ENCODE data around the gene USE1. TPM values are rescaled to one million over a fixed set of nuclear protein-coding genes. Genes with fewer than 3 reads are reported as not detected.

USE1 gene
- total RNA-seq, 4 donors from 2014 or later: 18.3 to 30.7 (median 24.5) TPM

GRCh38 chr19:17246681-17247425 lies 31.7 kb downstream of the USE1 start:
- intact Hi-C loops (cut with DNase I; ENCODE audit: low total_unique reads) (no loop called here), in situ Hi-C loops (cut with MboI; ENCODE audit: low pct_ligation_motif_present in 1 of 4, low pct_unique_long_range_greater_than_20kb in 1 of 4, low sequenced_read_pairs in 3 of 4) (no loop called here)
- Histone ChIP-seq H3K27me3 (no peaks in the 10 kb centered on the region), H3K9me3 (no peaks in the 10 kb centered on the region), H3K27ac (peak overlapping the region; percentile 89 to 95 (median 94)), H3K4me1 (peaks cover 28 to 54% (median 47%) of the 10 kb centered on the region in 4 donors), H3K4me3 (peak overlapping the region; percentile 56 to 95 (median 72)), H3K36me3 (no peaks in the 10 kb centered on the region)
- TF ChIP-seq EP300 (IDR thresholded peaks at IDR 0.05; ENCODE audit: low read depth) (no peak), POLR2AphosphoS5 (IDR thresholded peaks at IDR 0.05) (peak in 2 of 3 donors; percentile 16 to 37)
- WGBS, 2 donors (ENCODE audit: low coverage in 1 of 2): 0 to 17% methylated on average over 6 to 18 of the region's 21 CpGs
- peak; percentile 69 for DNase-seq

DNA sequence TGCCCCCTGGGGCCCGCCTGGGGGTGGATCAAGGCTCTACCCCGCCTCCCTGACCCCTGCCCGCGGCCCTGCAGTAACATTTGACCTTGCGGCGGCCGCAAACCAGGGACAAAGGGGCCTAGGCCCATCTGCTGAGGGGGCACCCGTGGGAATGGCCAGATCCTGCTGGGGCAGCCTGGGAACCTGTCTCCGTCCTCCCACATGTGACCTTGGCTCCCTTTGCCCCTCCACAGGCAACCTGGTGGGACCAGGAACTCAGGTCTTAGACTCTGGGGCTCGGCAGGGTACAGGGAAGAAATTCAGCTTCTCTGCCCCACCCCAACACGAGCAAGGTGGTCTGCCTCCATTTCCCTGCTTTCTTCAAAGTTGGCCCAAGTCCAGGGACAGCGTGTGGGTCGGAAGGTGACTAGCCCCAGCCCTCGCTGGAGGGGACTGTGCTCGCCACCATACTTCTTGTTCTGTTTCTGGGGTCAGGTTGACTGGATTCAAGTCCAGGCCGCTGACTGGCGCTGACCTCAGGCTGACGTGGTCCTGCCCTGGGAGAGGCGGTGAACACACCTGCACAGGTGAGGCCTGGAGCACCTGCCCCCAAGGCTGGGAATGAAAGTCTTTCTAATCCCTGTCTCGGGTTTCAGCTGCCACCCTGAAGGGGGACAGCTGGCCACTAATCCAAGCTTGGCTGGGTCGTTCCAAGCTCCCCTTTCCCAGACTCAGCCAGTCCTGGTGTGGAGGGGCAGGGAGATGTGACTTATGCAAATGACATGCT lies 33.0 kb downstream of the USE1 start:
- no peaks in the 10 kb centered on the region for H3K27me3 ChIP-seq
- intact Hi-C loops (cut with DNase I; ENCODE audit: low total_unique reads): no loop called here
- peak; percentile 73 for DNase-seq
- H3K36me3 ChIP-seq: no peaks in the 10 kb centered on the region
- peak overlapping the region; percentile 56 to 95 (median 91) for H3K27ac ChIP-seq
- TF ChIP-seq POLR2AphosphoS5 (IDR thresholded peaks at IDR 0.05) (no peak), POLR2A (IDR thresholded peaks at IDR 0.05) (no peak), EP300 (IDR thresholded peaks at IDR 0.05; ENCODE audit: low read depth) (no peak), CTCF (IDR thresholded peaks at IDR 0.05) (no peak)
- no peaks in the 10 kb centered on the region for H3K9me3 ChIP-seq
- in situ Hi-C loops (cut with MboI; ENCODE audit: low pct_ligation_motif_present in 1 of 4, low pct_unique_long_range_greater_than_20kb in 1 of 4, low sequenced_read_pairs in 3 of 4): no loop called here
- WGBS, 2 donors (ENCODE audit: low coverage in 1 of 2): 54 to 62% methylated on average over 2 to 20 of the region's 21 CpGs
- peaks cover 21 to 41% (median 33%) of the 10 kb centered on the region in 4 donors for H3K4me1 ChIP-seq
- no peak overlapping the region for H3K4me3 ChIP-seq

- in situ Hi-C loops (cut with MboI; ENCODE audit: low pct_ligation_motif_present in 1 of 4, low pct_unique_long_range_greater_than_20kb in 1 of 4, low sequenced_read_pairs in 3 of 4) (no loop called here), intact Hi-C loops (cut with DNase I; ENCODE audit: low total_unique reads) (no loop called here)
- H3K27ac ChIP-seq: peak overlapping the region in 2 of 4 donors; percentile 60 to 95
Measured at GRCh38 chr19:17249887-17250548, 34.9 kb downstream of the USE1 start.

GRCh38 chr19:17254636-17255035 lies 39.5 kb downstream of the USE1 start:
- no peak overlapping the region for H3K4me3 ChIP-seq
- no peaks in the 10 kb centered on the region for H3K9me3 ChIP-seq
- no peak overlapping the region for H3K27ac ChIP-seq
- in situ Hi-C loops (cut with MboI; ENCODE audit: low pct_ligation_motif_present in 1 of 4, low pct_unique_long_range_greater_than_20kb in 1 of 4, low sequenced_read_pairs in 3 of 4): no loop called here
- TF ChIP-seq EP300 (IDR thresholded peaks at IDR 0.05; ENCODE audit: low read depth) (no peak), CTCF (IDR thresholded peaks at IDR 0.05) (no peak), POLR2AphosphoS5 (IDR thresholded peaks at IDR 0.05) (no peak), POLR2A (IDR thresholded peaks at IDR 0.05) (no peak)
- intact Hi-C loops (cut with DNase I; ENCODE audit: low total_unique reads): no loop called here
- WGBS, 2 donors (ENCODE audit: low coverage in 1 of 2): 68 to 87% methylated on average over 6 to 10 of the region's 10 CpGs
- peaks cover 0 to 2% (median under 1%) of the 10 kb centered on the region in 4 donors for H3K4me1 ChIP-seq
- H3K36me3 ChIP-seq: no peaks in the 10 kb centered on the region
- no peak for DNase-seq
- H3K27me3 ChIP-seq: no peaks in the 10 kb centered on the region

More at GRCh38 chr19:17249887-17250548, 34.9 kb downstream of the USE1 start:
- H3K36me3 ChIP-seq: no peaks in the 10 kb centered on the region
- H3K4me3 ChIP-seq: no peak overlapping the region
- TF ChIP-seq EP300 (IDR thresholded peaks at IDR 0.05; ENCODE audit: low read depth) (no peak), POLR2AphosphoS5 (IDR thresholded peaks at IDR 0.05) (peak in 1 of 3 donors; percentile 11), CTCF (IDR thresholded peaks at IDR 0.05) (no peak), POLR2A (IDR thresholded peaks at IDR 0.05) (no peak)
- 78% methylated on average over 12 of the region's 15 CpGs; no CpG with 5 or more reads in 1 of the 2 donors for WGBS, 2 donors (ENCODE audit: low coverage in 1 of 2)
- no peaks in the 10 kb centered on the region for H3K27me3 ChIP-seq
- peak; percentile 77 for DNase-seq
- no peaks in the 10 kb centered on the region for H3K9me3 ChIP-seq
- peaks cover 21 to 32% (median 29%) of the 10 kb centered on the region in 4 donors for H3K4me1 ChIP-seq

All from transverse colon (tissue), 4 donors.